ENCODE data around the gene INPP5A.

Gene INPP5A

GRCh38 chr10:132497063-132497680 lies 40.4 kb upstream of the INPP5A start:
- in situ Hi-C loops (cut with HindIII; ENCODE audit: low pct_ligation_motif_present, low sequenced_read_pairs), result no loop called here
- peaks cover 9% of the 10 kb centered on the region for H3K27me3 ChIP-seq (replicated peaks)

GRCh38 chr10:132497861-132498561 lies 39.6 kb upstream of the INPP5A start:
- in situ Hi-C loops (cut with HindIII; ENCODE audit: low pct_ligation_motif_present, low sequenced_read_pairs), result no loop called here
- no peaks in the 10 kb centered on the region for H3K36me3 ChIP-seq (replicated peaks)
- no peak overlapping the region for H3K4me3 ChIP-seq (ENCODE audit: low read depth, low read length)
- no peak for TF ChIP-seq CTCF (IDR thresholded peaks at IDR 0.05; ENCODE audit: low read depth, low read length, missing control alignments)
- DNase-seq, result no peak
- no peak overlapping the region for H3K27ac ChIP-seq
- H3K27me3 ChIP-seq (replicated peaks), result peaks cover 9% of the 10 kb centered on the region

More at GRCh38 chr10:132497063-132497680, 40.4 kb upstream of the INPP5A start:
- DNase-seq, result no peak
- Histone ChIP-seq H3K4me3 (ENCODE audit: low read depth, low read length) (no peak overlapping the region), H3K27ac (no peak overlapping the region), H3K36me3 (replicated peaks) (no peaks in the 10 kb centered on the region)
- no peak for TF ChIP-seq CTCF (IDR thresholded peaks at IDR 0.05; ENCODE audit: low read depth, low read length, missing control alignments)

GRCh38 chr10:132498562-132499366 lies 38.8 kb upstream of the INPP5A start:
- TF ChIP-seq CTCF (IDR thresholded peaks at IDR 0.05; ENCODE audit: low read depth, low read length, missing control alignments), result no peak
- DNase-seq, result no peak
- H3K27me3 ChIP-seq (replicated peaks), result peaks cover 9% of the 10 kb centered on the region
- H3K27ac ChIP-seq, result no peak overlapping the region
- in situ Hi-C loops (cut with HindIII; ENCODE audit: low pct_ligation_motif_present, low sequenced_read_pairs), result no loop called here
- H3K36me3 ChIP-seq (replicated peaks), result no peaks in the 10 kb centered on the region
- H3K4me3 ChIP-seq (ENCODE audit: low read depth, low read length), result no peak overlapping the region

GRCh38 chr10:132499367-132499685 lies 38.3 kb upstream of the INPP5A start:
- Histone ChIP-seq H3K36me3 (replicated peaks) (no peaks in the 10 kb centered on the region), H3K27me3 (replicated peaks) (peaks cover 9% of the 10 kb centered on the region)

GRCh38 chr10:132500781-132501415 lies 36.7 kb upstream of the INPP5A start:
- Histone ChIP-seq H3K27ac (no peak overlapping the region), H3K27me3 (replicated peaks) (peaks cover 9% of the 10 kb centered on the region), H3K36me3 (replicated peaks) (no peaks in the 10 kb centered on the region), H3K4me3 (ENCODE audit: low read depth, low read length) (no peak overlapping the region)
- no peak for TF ChIP-seq CTCF (IDR thresholded peaks at IDR 0.05; ENCODE audit: low read depth, low read length, missing control alignments)
- in situ Hi-C loops (cut with HindIII; ENCODE audit: low pct_ligation_motif_present, low sequenced_read_pairs), result no loop called here
- DNase-seq, result no peak

More at GRCh38 chr10:132499367-132499685, 38.3 kb upstream of the INPP5A start:
- no peak for TF ChIP-seq CTCF (IDR thresholded peaks at IDR 0.05; ENCODE audit: low read depth, low read length, missing control alignments)
- no peak overlapping the region for H3K4me3 ChIP-seq (ENCODE audit: low read depth, low read length)
- H3K27ac ChIP-seq, result no peak overlapping the region
- in situ Hi-C loops (cut with HindIII; ENCODE audit: low pct_ligation_motif_present, low sequenced_read_pairs), result no loop called here
- DNase-seq, result no peak
